ENCODE data around the gene AFF3. TPM values are rescaled to one million over a fixed set of nuclear protein-coding genes. Genes with fewer than 3 reads are reported as not detected.

The AFF3 gene
- total RNA-seq, 1 experiment from 2014 or later, result 0.22 TPM

DNA sequence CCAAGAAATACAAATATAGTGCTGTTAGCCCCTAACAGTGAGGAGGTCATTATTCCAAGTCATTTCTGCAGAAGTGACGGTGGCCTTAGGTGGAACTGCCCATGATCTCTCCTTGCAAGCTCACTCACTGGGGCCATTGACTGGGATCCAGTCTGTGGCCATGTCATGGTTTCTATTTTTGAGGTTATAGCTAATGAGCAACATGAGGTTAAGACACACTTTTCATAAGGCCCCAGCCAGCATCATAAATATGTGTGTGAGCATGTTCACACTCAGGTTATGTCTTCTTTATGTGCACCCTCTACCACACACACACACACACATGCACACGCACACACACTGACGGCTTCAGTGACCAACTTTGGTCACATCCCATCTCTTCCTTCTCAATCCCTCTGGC lies 484 bp downstream of the AFF3 start:
- no peak overlapping the region for H3K4me2 ChIP-seq (ENCODE audit: insufficient read depth, insufficient read length, low read length)
- Mint-ChIP-seq H3K27me3 (ENCODE audit: low read depth) (peaks cover 87% of the 10 kb centered on the region), H3K4me3 (no peak overlapping the region), H3K36me3 (ENCODE audit: insufficient read depth in 1 of 3, low read depth in 3 of 3) (no peaks in the 10 kb centered on the region), H3K4me1 (no peaks in the 10 kb centered on the region), H3K9me3 (peaks cover 6 to 10% of the 10 kb centered on the region in 2 experiments; a peak in 4 of 5 replicates), H3K27ac (no peak overlapping the region)
- no peaks in the 10 kb centered on the region for H3K27me3 ChIP-seq (ENCODE audit: insufficient read depth, low read length)
- no peak overlapping the region for H2BK20ac ChIP-seq (ENCODE audit: low read depth, low read length, poor library complexity, severe bottlenecking)
- no peaks in the 10 kb centered on the region for H3K4me1 ChIP-seq (ENCODE audit: insufficient read depth, low read length)
- H2AK5ac ChIP-seq (ENCODE audit: insufficient read length, low read length), result no peak overlapping the region
- H2AFZ ChIP-seq (ENCODE audit: low read length), result no peak overlapping the region
- no peak overlapping the region for H3K9ac ChIP-seq (ENCODE audit: extremely low read depth, insufficient read length, low read length)
- H3K9me3 ChIP-seq (ENCODE audit: control insufficient read depth, low read depth, low read length), result no peaks in the 10 kb centered on the region
- H3K23ac ChIP-seq (ENCODE audit: insufficient read length, low read depth, low read length), result no peak overlapping the region
- no peaks in the 10 kb centered on the region for H3K23me2 ChIP-seq (ENCODE audit: insufficient read length, low read depth, low read length, poor library complexity, severe bottlenecking)
- no CpG with 5 or more reads among the region's 3 CpGs for WGBS (ENCODE audit: extremely low coverage, insufficient read length, low lambda C conversion rate)
- H2BK120ac ChIP-seq (ENCODE audit: low read depth, low read length, poor library complexity, severe bottlenecking), result no peak overlapping the region
- H4K20me1 ChIP-seq (ENCODE audit: control insufficient read depth, insufficient read depth, insufficient read length), result no peaks in the 10 kb centered on the region
- no peak overlapping the region for H3K14ac ChIP-seq (ENCODE audit: insufficient read depth, low read length)
- no peak for TF ChIP-seq CTCF (conservative IDR thresholded peaks at IDR 0.05)
- no peaks in the 10 kb centered on the region for H3K79me2 ChIP-seq (ENCODE audit: insufficient read depth, low read length)
- H4K5ac ChIP-seq (ENCODE audit: insufficient read length, low read depth, low read length), result no peak overlapping the region
- no peak overlapping the region for H3T11ph ChIP-seq (ENCODE audit: low read length)
- no peak overlapping the region for H3K18ac ChIP-seq (ENCODE audit: insufficient read length, low read depth, low read length)
- no peak for DNase-seq
- H3K79me1 ChIP-seq (ENCODE audit: insufficient read depth, low read depth, low read length, poor library complexity, severe bottlenecking), result no peaks in the 10 kb centered on the region
- no peak overlapping the region for H4K91ac ChIP-seq (ENCODE audit: insufficient read length, low read depth, low read length)
- H4K8ac ChIP-seq (replicated peaks; ENCODE audit: insufficient read length, low read depth, low read length), result no peak overlapping the region
- H3K4ac ChIP-seq (ENCODE audit: low read depth, low read length), result no peak overlapping the region
- H2BK12ac ChIP-seq (ENCODE audit: insufficient read length, low read depth, low read length), result no peak overlapping the region
- H2BK5ac ChIP-seq (ENCODE audit: insufficient read length, low read length), result no peak overlapping the region
- no peak overlapping the region for H3K56ac ChIP-seq (ENCODE audit: insufficient read length, low read depth, low read length)
- H2BK15ac ChIP-seq (ENCODE audit: low read depth, low read length), result no peak overlapping the region
- no peak overlapping the region for H3K27ac ChIP-seq (ENCODE audit: insufficient read length, low read depth, low read length)
